Measurements from ENCODE around the gene MPL.
"Not testable (repeated sequence)": the region's sequence is repeated elsewhere in the genome, so short reads cannot be mapped to it uniquely, and the experiment has no call there.

Gene MPL

DNA sequence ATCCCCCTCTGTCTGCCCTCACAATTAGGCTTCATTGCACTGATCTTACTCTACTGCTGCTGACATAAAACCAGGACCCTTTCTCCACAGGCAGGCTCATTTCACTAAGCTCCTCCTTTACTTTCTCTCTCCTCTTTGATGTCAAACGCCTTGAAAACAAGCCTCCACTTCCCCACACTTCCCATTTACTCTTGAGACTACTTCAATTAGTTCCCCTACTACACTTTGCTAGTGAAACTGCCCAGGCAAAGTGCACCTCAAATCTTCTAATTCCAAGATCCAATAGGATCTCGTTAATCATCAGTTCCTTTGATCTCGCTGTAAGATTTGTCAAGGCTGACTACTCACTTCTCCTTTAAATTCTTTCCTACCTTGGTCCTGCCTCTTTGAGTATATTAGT lies 15.3 kb downstream of the MPL start:
- DNase-seq (ENCODE audit: low read depth in 2 of 3, low spot score in 2 of 3), result no peak

DNA sequence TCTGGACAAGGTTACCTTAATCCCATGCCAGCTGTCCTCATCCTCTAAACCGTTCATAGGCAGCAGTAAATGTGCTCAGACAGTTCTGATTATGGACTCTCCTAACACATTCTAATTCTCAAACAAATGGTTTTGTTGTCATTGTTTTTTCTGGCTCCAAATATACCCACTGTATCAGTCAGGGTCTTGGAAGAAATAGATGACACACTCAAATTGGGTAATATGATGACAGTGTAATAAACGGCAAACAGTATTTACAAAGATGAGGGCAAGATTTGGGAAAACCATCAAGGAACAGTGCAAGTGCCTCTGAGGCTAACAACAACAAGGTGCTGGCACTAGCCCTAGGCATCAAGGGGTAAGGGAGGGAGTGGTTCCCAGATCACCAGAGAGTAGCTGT lies 16.9 kb downstream of the MPL start:
- no peak for DNase-seq (ENCODE audit: low read depth in 2 of 3, low spot score in 2 of 3)

DNA sequence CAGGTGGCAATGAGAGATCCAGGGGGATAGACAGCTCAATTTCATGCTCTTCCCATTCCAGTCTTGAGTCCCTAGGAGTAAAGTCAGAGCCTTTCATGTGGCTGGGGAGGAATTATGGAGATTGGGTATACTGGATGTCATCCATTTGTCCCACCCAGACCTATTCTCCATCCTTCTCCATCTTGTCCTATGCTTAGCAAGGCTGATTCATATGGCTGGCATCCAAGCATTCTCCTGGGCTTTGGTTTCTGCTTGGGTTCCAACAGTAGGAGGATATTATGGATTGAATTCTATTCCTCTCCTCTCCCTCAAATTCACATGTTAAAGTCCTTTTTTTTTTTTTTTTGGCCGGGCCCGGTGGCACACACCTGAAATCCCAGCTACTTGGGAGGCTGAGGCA lies 17.3 kb downstream of the MPL start:
- no peak for DNase-seq (ENCODE audit: low read depth in 2 of 3, low spot score in 2 of 3)

DNA sequence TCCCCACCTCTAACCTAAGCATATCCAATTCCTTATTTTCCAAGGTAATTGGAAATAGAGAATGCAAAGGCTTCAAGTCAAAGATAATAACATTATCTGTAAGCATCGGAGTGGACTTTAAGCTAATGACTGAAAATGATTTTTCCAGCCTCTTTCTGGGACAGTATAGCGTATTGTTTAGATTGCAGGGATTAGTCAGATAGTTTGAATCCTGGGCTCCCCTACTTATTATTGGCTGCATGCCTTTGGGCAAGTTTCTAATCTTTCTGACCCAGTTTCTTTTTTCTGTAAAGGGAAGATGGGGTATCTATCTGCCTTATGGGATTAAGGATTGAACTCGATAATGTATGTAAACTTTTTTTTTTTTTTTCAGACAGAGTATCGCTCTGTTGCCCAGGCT lies 19.6 kb downstream of the MPL start:
- no peak for DNase-seq (ENCODE audit: low read depth in 2 of 3, low spot score in 2 of 3)

DNA sequence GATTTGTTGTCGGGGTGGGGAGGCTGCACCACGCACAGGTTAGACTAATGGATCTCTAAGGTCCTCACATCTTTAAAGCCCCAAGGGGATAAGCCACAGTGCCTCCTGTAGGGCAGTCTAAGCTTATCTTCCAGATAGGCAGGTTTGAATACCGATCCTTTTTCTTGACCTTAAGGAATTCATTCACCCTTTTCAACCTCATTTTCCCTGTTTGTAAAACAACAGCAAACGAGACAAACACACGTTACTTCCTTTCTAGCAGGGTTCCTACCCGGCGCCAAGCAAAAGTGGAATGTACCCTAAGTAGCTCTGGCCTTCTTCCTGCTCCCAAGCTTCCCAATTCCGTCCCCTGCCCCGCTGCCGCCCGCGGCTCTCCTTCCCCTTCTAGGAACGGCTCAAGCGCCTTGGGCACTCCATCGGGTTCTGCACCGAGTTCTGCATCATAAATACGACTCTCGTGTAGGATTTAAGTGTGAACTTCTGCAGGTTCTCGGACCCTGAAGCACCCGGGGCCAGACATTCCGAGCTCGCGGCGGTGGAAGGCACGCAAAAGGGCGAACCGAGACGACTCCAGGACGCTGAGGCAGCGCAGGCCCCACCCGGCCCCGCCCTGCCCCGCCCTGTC lies 20.6 kb downstream of the MPL start:
- no peak for DNase-seq (ENCODE audit: low read depth in 2 of 3, low spot score in 2 of 3)

DNA sequence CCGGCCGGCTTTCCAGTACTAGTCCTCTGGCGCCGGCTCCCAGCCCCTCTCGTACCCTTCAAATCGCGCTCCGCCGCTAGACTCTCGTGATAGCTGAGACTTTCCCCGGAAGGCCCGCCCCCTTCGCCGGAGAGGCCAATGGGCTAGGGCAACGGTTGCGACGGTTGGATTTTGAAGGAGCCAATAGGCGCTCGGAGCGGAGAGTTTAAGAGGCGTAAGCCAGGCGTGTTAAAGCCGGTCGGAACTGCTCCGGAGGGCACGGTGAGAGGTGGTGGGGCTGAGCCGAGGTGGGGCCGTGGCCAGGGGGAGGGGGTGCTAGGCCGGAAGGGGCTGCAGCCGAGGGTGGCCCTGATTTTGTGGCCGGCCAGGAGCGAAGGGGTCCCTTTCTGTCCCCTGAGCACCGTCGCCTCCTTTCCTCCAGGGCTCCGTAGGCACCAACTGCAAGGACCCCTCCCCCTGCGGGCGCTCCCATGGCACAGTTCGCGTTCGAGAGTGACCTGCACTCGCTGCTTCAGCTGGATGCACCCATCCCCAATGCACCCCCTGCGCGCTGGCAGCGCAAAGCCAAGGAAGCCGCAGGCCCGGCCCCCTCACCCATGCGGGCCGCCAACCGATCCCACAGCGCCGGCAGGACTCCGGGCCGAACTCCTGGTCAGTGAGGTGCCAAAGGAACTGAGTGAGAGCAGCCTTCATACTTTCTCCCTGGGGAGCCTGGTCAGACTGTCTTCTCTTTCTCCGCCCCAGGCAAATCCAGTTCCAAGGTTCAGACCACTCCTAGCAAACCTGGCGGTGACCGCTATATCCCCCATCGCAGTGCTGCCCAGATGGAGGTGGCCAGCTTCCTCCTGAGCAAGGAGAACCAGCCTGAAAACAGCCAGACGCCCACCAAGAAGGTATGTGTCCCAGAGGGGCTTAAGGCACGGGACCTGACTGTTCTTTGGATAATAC lies 21.4 kb downstream of the MPL start, which contains the start of gene CDC20:
CDC20 (plus strand) TSS at position 236 of the 948 bp plus-strand sequence; CDS start at position 471, 235 bp downstream.
- peak; percentile 97 to 98 (median 97) for DNase-seq (ENCODE audit: low read depth in 2 of 3, low spot score in 2 of 3)

DNA sequence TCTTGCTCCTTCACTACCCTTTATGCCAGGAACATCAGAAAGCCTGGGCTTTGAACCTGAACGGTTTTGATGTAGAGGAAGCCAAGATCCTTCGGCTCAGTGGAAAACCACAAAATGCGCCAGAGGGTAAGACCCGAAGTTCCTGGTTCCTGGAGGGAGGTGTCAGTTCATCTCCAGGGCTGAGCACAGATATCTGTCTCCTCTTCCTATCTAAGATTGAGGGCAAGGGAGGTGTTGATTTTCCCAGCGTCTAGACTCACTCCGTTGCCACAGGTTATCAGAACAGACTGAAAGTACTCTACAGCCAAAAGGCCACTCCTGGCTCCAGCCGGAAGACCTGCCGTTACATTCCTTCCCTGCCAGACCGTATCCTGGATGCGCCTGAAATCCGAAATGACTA lies 22.1 kb downstream of the MPL start:
- no peak for DNase-seq (ENCODE audit: low read depth in 2 of 3, low spot score in 2 of 3)

DNA sequence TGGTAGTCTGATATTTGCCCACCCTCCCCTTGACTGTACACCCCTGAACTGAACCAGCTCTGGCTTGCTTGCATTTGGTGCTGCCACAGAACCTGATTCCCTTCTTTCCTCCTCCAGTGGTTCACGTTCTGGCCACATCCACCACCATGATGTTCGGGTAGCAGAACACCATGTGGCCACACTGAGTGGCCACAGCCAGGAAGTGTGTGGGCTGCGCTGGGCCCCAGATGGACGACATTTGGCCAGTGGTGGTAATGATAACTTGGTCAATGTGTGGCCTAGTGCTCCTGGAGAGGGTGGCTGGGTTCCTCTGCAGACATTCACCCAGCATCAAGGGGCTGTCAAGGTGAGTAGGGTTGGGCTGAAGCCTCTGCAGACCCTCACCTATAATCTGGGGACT lies 23.0 kb downstream of the MPL start:
- no peak for DNase-seq (ENCODE audit: low read depth in 2 of 3, low spot score in 2 of 3)

DNA sequence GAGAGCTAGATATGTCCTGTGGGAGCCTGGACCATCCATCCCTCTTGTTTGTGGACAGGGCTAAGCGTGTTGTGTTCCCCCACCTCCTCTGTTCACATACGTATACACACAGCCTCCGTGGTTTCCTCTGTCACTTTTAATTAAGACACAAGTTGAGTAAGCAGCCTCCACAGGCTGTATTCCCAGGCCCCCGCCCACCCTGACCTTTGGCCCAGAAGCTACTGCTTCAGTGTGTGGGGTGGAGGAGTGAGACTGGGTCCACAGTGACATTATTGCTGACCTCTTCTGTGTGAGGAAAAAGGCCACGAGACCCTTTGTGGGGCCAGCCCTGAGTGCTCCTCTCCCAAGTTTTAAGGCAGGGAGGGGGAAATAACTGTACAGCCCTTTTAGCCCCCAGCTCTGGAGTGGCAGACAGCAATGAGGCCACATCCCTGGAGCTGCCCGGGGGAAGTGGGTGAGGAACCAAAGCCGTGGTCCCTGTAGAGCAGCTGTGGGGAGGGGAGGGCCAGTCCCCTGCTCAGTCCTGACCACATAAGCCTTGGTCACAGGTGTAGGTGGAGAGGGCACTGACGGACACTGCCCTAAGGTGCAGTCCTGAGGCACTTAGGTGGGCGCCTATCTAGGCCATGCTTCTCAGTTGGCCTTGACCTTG lies 25.8 kb downstream of the MPL start:
- no peak for DNase-seq (ENCODE audit: low read depth in 2 of 3, low spot score in 2 of 3)

DNA sequence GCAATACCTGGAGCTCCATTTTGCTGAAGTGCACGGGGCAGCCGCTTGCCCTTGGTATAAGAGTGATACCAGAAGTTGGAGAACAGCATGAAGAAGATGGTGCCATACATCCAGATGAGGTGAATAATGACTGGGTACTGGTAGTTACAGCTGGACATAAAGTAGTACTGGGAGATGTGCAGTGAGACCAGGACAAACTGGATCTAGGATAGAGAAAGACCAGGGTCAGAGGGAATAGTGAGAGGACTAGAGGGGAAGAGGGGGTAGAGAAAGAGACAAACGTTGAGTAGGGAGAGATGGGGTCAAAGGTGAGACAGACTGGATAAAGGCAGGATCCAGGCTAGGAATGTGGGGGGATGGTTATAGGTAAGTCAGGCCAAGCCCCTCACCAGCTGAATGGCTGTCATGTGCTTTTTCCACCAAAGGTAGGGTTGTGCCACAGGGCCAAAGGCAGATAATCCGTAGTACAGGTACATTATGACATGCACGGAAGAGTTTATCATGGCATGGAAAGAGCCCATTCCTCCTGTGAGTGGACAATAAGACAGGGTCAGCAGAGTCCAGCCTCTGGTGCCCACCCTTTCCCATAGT lies 26.4 kb downstream of the MPL start:
- DNase-seq (ENCODE audit: low read depth in 2 of 3, low spot score in 2 of 3), result no peak

DNA sequence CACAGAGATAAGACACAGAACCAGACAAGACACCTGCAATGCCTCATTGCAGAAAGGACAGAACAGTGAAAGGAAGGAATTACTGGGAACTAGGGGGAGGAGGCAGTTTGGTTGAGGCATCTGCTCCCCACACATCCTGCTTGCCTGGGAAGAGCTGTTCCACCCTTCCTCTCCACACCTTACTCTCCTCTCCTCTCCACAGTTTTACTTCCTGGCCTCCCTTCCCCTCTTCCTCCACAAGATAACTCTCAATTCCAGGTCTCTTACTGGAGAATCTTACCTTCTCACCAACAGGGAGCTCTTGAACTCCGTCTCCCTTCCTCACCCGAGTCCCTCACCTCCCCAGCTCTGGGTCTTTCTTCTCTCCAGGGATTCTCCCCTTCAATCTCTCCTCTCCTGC lies 28.1 kb downstream of the MPL start:
- DNase-seq (ENCODE audit: low read depth in 2 of 3, low spot score in 2 of 3), result no peak

DNA sequence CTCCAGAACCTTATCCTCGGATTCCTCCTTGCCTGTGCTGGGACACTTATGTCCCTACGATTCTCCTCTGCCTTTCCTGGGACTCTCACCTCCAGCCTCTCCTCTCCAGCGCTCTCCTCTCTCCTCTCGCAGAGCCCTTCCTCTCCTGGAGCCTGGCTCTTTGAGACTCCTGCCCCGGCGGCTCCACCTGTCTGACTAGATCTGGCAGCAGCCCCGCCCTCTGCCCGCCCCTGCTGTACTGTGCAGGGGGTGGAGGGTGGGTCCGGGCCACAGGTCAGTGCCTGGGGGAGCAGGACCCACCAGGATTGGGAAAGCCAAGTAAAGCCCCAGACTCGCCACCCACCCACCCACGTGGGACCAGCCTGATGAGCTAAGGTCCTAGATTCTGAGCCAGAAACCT lies 28.6 kb downstream of the MPL start:
- DNase-seq (ENCODE audit: low read depth in 2 of 3, low spot score in 2 of 3), result no peak

DNA sequence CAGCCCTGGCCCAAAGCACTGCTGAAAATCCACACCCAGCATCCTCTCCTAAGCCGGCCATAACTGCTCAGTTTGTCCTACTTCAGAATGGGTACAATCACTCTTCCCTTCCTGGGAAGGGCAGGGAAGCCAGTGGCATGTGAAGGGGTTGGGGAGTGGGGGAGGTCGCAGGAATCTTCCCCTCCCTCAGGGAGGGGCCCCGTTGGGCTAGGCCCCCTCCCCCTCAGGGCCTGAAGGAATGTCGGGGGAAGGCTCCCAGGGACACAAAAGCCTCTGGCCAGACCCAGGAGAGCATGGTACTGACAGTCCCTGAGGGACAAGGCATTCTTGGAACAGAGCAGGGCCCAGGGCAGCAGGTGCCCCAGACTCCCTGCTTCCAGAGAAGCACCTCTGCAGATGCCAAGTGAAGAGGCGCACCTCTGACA lies 29.0 kb downstream of the MPL start:
- DNase-seq (ENCODE audit: low read depth in 2 of 3, low spot score in 2 of 3), result no peak

DNA sequence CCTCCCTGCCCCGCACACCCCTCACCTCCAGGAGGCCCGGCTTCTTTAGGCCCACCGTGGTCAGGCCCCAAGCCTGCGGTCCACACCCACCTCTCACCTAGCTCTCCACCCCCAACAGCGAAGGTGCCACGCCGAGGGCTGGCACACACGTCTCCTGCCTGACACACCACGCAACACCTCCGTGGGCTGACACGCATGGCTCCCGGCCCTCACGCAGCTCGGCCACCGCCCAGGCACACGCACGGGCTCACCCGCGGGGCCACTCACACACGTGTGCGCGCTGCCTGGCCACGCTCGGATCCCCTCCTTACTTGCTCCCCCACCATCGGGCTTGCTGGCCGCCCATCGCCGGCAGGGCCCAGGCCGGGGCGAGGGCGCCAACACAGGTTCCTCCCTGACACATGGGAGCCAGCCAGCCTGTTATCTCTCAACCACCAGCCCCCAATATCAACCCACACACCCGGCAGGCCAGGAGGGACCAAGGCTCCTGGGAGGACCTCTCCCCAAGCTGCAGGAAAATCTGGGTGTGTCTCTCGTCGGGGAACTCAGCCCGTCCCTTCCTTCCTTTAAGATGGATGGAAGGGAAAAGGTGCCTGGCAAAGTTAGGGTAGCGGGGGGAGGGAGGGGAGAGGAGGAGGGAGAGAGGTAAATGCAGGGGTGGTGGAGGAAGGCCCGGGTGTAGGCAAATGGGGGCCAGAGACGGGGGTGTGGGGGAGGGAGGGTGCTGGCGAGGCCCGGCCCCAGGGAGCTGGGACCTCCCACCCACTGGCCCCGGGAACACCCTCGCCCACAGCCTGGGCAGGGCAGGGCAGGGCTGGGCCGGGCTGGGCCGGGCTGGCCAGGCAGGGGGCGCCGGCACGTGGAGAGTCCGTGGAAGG lies 29.6 kb downstream of the MPL start:
- DNase-seq (ENCODE audit: low read depth in 2 of 3, low spot score in 2 of 3), result no peak

DNA sequence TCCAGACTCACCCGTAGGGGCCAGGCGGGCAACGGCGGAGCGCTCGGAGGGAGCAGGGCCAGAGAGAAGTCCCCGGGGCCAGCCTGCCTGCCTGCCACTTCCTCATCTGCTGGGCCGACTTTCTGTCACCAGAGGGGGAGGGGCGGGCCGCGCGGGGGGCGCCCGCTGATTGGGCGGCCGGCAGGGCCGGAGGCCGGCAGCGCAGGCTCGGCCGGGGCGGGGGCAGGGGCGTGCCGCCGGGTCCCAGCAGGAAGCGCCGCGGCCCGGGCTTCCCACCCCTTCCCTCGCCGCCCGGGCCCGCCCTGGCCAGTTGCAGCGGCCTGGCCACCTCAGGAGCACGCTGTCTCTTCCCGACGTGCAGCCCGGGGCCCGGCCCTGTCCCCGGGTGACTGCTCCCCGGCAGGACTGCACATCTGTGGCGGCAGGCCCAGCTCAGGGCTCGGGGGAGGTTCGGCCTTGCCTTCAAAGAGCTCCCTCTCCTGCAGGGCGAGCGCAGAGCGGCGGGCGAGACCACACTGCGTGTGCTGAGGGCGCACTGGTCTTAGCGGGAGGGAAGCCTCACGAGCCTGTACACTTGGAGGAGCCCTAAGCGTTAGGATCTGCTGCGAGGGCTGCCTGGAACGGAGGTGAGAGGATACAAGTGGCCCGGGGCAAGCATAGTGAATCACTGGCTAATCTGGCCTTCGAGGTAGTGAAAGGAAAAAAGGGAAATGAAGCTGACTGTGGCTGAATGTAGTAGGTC lies 30.5 kb downstream of the MPL start, which contains the start of gene ELOVL1:
ELOVL1 (minus strand) TSS at position 108 of the 742 bp plus-strand sequence. CDS start 2,402 bp downstream, outside the sequence.
- peak; percentile 84 to 90 (median 87) for DNase-seq (ENCODE audit: low read depth in 2 of 3, low spot score in 2 of 3)

DNA sequence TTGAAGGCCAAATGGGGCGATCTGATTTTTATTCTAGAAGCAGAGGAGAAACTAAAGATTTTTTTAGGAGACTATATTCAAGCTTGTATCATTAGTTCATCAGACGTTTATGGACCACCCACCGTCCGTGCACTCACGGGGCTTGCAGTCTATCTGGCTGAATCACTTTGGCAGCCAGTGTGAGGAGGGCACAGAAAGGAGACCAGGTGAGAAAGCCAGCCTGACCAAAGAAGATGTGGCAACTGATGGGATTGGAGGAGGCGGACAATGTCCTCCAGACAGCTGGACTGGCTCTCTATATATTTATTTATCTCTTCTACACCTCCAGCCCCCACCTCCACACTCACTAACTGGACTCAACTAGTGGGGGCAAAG lies 31.0 kb downstream of the MPL start:
- DNase-seq (ENCODE audit: low read depth in 2 of 3, low spot score in 2 of 3), result no peak

DNA sequence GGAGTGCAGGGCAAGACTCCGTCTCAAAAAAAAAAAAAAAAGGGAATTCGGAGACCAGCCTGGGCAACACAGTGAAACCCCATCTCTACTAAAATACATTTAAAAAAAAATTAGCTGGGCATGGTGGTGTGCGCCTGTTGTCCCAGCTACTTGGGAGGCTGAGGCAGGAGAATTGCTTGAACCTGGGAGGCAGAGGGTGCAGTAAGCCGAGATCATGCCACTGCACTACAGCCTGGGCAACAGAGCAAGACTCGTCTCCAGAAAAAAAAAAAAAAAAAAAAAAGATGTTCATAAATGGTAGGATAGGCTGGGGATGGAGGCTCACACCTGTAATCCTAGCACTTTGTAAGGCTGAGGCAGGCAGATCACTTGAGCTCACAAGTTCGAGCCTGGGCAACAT lies 32.2 kb downstream of the MPL start:
- not testable (repeated sequence) for DNase-seq (ENCODE audit: low read depth in 2 of 3, low spot score in 2 of 3)

DNA sequence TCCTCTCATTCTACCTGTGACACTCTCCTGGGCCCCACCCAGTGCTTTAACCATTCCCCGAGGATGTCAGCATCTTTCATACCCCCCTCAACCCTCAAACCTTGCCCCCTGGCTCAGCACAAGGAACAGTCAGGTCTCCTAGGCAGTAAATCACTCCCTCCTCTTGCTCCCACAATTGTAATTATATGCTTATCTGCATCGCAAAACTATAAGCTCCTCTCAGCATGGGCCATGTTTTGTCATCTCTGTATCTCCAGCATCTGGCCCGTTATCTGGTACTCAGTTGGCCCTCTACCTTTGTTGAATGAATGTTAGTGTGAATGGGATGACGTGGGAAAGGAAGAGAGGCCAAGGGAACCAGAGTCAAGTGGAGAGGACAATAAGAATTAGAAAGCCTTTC lies 32.9 kb downstream of the MPL start:
- no peak for DNase-seq (ENCODE audit: low read depth in 2 of 3, low spot score in 2 of 3)

DNA sequence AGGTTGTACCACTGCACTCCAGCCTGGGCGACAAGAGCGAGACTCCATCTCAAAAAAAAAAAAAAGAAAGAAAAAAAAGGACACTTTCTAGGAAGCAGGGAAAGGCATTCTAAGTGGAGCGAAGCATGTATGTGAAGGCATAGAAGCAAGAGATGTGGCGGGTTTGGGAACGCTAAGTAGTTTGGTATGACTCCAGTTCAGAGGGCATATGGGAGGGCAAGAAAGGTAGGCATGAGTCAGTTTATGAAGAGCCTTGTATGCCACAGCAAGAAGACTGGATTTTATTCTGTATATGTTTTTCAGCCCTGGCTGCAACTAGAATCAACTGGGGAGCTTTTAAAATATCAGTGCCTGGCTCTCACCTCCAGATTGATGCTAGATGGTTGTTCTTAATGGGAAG lies 34.6 kb downstream of the MPL start:
- no peak for DNase-seq (ENCODE audit: low read depth in 2 of 3, low spot score in 2 of 3)

Data from activated CD8-positive, alpha-beta memory T cell treated with anti-CD3 and anti-CD28 coated beads for 48 hours (primary cell).